IPS-15b (cell line): ENCODE data around the gene LGALS8.

Source experiments
- H3K27me3 ChIP-seq: one replicate; pipeline ENCODE4 v1.6.1; 2013; ENCODE audit warnings: low read length; ENCODE audit not compliant: control insufficient read depth, insufficient read depth
- H3K36me3 ChIP-seq: one replicate; pipeline ENCODE4 v1.6.1; 2013; ENCODE audit warnings: low read length; ENCODE audit not compliant: control insufficient read depth, insufficient read depth
- H3K4me1 ChIP-seq: one replicate; pipeline ENCODE4 v1.6.1; 2013; ENCODE audit warnings: mild to moderate bottlenecking, low read length; ENCODE audit not compliant: control insufficient read depth, insufficient read depth
- H3K4me3 ChIP-seq: one replicate; pipeline ENCODE4 v1.5.1; 2013; ENCODE audit warnings: low read depth, low read length
- H3K9ac ChIP-seq: one replicate; pipeline ENCODE4 v1.6.1; 2013; ENCODE audit warnings: low read depth, mild to moderate bottlenecking, low read length
- H3K9me3 ChIP-seq: one replicate; pipeline ENCODE4 v1.6.1; 2013; ENCODE audit warnings: mild to moderate bottlenecking, low read length; ENCODE audit not compliant: control insufficient read depth, insufficient read depth

Gene LGALS8

DNA sequence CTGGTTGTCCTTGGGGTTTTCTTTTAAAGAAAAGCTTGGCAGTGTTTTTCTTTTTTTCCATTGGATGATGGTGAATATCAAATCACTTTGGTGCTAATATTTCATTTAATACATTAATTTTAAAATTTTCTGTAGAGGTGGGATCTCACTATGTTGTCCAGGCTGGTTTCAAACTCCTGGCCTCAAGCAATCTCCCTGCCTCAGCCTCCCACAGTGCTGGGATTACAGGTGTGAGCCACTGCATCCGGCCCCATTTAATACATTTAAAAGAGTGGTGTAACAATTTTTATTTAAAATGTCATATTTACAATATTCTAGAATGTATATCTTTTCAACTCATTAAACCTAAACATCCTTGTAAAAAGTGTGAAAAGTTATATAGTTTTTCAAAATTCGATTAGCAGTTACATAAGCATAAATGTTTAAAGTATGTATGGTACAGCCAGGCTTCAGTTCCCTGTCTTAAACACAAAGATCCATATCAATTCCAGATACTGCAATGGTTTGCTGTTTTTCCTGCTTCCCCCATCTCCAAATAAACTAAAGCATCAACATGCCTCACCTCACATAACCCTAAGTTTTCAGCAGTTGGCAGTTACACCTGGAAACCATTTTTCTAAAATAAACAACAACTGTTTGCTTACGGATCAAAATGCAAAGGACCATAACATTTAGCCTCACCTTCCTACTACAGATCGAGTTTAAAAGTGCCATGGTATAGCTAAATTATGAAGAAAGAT lies 8.9 kb upstream of the LGALS8 start:
- Histone ChIP-seq H3K9ac (no peak overlapping the region), H3K9me3 (no peaks in the 10 kb centered on the region), H3K4me1 (no peaks in the 10 kb centered on the region), H3K4me3 (no peak overlapping the region), H3K27me3 (no peaks in the 10 kb centered on the region), H3K36me3 (no peaks in the 10 kb centered on the region)

DNA sequence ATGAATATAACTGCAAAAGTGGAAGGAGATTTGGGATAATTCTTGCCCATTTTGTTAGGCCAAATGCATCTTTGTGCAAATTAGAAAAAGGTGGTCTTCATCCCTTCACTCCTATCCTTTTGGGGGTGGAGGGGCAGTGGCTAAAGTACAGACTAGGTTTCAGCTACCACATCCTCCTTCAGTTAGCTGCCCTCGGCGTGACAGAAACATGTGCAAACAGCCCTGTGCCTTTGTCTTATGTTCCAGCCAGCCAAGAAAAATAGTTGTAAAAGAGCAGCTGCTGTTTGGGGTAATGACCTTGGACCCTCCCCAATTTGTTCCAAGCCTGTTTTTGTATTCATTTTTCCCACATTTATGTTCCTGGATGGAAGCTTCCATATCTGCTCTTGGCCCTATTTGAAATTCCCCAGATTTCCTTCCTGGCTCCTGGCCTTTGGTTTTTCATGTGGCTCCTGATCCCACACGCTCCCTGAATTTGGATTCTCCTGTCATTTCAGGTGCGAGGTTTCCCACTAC lies 8.3 kb upstream of the LGALS8 start:
- no peaks in the 10 kb centered on the region for H3K4me1 ChIP-seq
- H3K9ac ChIP-seq, result no peak overlapping the region
- H3K9me3 ChIP-seq, result no peaks in the 10 kb centered on the region
- no peak overlapping the region for H3K4me3 ChIP-seq
- no peaks in the 10 kb centered on the region for H3K36me3 ChIP-seq
- H3K27me3 ChIP-seq, result no peaks in the 10 kb centered on the region

DNA sequence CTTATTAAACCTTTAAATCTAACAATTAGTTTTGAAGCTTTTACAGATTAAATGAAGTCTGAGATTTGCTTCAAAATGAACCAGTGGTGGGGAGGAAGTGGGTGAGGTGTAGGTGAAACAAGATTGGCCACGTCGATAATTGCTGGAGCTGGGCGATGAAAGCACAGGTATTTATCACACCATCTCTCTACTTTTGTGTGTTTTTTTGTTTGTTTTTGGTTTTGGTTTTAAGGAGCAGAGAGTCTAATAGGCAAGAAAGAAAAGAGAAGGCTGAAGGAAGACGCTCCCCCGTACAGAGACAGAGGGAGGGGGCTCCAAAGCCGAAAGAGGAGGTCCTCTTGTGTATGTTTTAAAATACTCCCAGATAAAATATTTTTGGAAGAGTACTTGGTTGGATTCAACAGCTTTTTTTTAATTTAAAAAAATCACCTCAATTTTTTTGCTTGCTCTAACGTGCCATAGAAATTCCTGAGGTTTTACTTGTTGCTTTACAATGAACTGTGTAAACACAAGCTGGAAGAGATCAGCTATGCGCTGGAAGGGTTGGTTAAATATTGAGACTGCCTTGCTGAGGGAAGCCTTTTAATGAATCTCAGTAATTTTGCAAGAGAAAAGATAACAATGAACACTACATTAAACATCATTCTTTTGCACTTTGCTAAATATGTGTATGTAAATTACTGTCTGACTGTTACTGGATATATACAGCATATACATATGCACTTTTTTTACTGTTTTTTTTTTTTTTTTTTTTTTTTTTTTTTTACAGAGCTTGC lies 6.7 kb upstream of the LGALS8 start:
- Histone ChIP-seq H3K36me3 (no peaks in the 10 kb centered on the region), H3K9me3 (no peaks in the 10 kb centered on the region), H3K4me1 (no peaks in the 10 kb centered on the region), H3K9ac (no peak overlapping the region), H3K27me3 (no peaks in the 10 kb centered on the region), H3K4me3 (no peak overlapping the region)

DNA sequence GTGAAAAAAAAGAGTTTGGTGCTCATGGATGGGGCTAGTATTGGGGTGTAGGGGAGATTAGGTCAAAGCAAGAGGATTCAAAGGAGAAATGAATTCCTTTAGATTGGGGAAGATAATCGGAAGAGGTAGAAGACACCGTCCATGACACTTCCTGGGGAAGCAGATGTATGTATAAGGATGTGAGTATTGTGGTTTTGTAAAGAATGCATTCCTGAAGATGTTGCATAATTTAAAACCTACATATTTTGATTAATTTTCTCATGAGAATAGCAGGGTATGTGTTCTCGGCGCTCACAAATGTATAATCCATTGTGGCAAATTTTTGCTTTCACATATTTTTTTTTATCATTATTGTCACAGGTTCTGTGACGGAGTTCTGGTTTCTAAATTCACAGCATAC lies 5.5 kb upstream of the LGALS8 start:
- Histone ChIP-seq H3K27me3 (peaks cover 5% of the 10 kb centered on the region), H3K9me3 (no peaks in the 10 kb centered on the region), H3K9ac (no peak overlapping the region), H3K36me3 (no peaks in the 10 kb centered on the region), H3K4me3 (no peak overlapping the region), H3K4me1 (no peaks in the 10 kb centered on the region)

DNA sequence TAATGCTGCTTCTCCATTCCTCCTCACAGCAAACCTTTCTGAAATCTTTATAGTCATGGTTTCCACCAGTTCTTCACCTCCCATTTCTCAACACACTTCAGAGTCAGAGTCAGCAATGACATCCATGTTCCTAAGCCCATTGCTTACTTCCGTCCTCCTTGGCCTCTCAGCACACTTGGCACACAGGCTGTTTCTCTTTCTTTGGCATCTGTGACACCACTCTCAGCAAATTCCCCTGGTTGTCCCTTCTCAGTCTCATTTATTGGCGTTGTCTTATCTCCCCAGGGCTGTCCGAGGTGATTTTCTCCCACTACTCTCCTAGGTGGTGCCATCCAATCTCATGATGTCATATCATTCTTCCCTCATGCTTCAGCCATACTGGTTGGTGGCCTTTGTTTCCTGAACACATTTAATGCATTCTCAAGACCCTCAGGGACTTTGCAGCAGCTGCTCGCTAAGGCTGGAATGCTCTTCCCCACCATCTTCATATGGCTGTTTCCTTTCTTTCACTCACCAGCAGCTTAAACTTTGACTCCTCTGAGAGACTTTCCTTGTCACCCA lies 3.3 kb upstream of the LGALS8 start:
- H3K27me3 ChIP-seq, result peaks cover 5% of the 10 kb centered on the region
- no peaks in the 10 kb centered on the region for H3K4me1 ChIP-seq
- no peaks in the 10 kb centered on the region for H3K9me3 ChIP-seq
- no peak overlapping the region for H3K9ac ChIP-seq
- H3K4me3 ChIP-seq, result no peak overlapping the region
- H3K36me3 ChIP-seq, result no peaks in the 10 kb centered on the region

DNA sequence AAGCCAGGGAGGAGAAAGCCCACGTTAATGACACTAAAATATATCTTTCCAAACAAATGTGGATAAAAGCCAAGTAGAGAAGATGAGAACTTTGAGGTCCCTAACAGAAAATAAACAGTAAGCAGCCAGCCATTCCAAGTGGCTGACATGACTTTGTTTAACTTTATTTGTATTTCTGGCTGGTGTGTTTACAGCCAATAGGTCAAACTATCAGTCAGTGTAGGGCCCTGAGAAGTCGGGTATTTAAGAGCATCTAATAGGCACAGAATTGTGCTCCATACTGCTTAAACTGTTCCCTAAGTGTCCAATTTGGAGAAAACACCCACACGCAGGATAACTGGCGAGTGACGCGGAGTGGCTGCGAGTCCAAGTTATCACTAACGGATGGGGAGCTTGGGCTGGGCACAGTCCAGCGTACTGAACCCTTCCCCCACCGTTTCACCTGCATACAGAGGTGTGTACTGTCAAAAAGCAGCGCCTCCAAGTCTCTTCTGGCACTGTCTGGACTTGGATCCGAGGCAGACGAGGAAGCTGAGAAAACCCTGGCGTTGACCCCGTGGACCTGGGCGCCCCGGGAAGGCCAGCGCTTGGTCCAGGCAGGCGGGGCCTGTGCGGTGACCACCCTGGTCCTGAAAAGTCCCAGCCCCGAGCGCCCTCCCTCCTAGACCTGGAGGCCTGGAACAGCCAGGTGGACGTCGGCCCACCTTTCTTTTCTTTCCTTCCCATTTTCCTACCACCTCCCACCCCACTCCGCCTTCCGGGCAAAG lies 662 bp upstream of the LGALS8 start:
- peaks cover 5% of the 10 kb centered on the region for H3K27me3 ChIP-seq
- H3K9ac ChIP-seq, result no peak overlapping the region
- H3K4me3 ChIP-seq, result peak overlapping the region; percentile 46
- H3K36me3 ChIP-seq, result no peaks in the 10 kb centered on the region
- H3K4me1 ChIP-seq, result no peaks in the 10 kb centered on the region
- H3K9me3 ChIP-seq, result no peaks in the 10 kb centered on the region

DNA sequence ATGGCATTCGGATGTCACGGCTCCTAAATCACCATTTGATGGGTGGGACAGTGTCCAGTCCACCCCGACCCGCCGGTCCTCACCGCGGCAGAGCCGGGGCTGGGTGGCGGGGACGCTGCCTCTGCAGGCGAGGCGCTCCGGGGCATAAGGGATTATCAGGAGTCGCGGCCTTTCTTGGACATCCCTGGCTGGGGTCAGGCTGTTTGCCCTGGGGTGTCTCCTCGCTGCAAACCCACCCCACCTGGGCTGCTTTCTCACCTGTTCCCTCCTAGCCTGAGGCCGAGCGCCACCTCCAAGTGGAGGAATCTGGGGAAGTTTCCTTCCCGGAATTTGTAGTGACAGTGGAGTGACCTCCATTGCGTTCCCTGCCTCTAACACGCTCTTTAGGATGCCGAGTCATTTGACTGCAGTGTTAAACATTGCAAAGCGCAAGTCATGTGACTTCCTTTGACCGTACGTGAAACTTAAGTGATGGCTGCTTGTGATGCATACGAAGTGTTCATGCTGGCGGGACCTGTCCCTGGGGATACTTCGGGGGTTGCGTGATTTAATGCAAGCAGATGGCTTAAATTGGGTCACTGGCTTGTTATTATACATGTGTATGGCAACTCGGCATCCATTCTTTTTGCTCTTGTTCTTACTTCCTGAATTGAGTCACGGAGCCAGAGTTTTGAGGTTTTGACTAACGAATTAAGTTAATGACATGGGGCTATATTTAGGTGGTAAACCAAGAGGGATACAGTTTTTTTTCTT lies 536 bp downstream of the LGALS8 start:
- Histone ChIP-seq H3K27me3 (peaks cover 5% of the 10 kb centered on the region), H3K9ac (peak overlapping the region; percentile 54), H3K4me3 (peak overlapping the region; percentile 46), H3K9me3 (no peaks in the 10 kb centered on the region), H3K4me1 (no peaks in the 10 kb centered on the region), H3K36me3 (no peaks in the 10 kb centered on the region)

DNA sequence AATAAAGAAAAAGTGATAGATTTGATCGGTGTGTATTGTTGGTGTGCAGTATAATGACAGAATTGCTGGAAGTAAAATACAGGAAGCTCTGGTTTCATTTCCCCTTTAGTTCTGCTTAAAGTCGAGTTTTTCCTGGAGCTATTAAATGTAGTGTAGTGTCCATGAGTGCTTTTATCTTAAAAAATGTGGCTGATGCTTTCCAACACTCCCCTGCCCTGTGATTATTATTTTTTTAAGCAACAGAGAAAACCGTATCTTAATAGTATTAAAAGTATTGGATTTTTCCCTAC lies 1.1 kb downstream of the LGALS8 start:
- Histone ChIP-seq H3K9me3 (no peaks in the 10 kb centered on the region), H3K27me3 (peaks cover 5% of the 10 kb centered on the region), H3K36me3 (no peaks in the 10 kb centered on the region), H3K9ac (no peak overlapping the region), H3K4me3 (peak overlapping the region; percentile 46), H3K4me1 (no peaks in the 10 kb centered on the region)

DNA sequence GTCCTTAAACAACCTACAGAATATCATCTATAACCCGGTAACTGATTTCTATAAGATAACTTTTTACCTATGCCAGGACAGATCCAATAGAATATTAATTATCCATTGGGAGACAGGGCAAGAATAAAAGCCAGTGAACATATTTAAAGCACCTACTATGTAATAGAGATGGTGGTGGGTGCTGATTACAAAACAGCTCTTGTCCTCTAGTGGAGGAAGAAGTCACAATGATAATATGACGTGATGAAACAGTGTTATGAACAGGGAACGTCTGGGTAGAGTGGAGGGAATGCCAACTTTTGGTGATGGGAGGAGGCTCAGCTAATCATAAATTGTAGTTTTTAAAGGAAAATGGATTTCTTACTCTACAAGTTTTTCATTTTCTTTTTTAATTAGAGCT lies 2.3 kb downstream of the LGALS8 start:
- peaks cover 5% of the 10 kb centered on the region for H3K27me3 ChIP-seq
- H3K9ac ChIP-seq, result no peak overlapping the region

DNA sequence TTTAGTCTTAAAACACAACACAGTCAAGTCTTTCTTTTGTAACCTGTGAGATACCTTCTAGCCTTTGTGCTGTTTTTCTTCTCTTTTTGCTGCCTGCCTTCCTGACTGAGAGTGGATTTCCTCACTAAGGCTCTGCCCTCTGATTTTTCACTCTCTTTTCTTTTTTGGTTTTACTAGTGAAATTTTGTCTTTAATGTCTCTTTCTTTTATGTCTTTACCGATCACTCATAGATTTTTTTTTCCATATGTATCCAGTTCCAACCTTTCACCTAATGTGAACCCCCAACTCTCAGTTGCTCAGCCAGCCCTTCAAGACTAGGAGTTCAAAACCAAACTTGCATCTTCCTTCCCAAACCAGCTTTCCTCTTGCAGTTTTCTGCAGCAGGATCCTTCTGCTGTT lies 6.5 kb downstream of the LGALS8 start:
- Histone ChIP-seq H3K4me3 (no peak overlapping the region), H3K9ac (no peak overlapping the region), H3K4me1 (no peaks in the 10 kb centered on the region), H3K9me3 (no peaks in the 10 kb centered on the region), H3K27me3 (no peaks in the 10 kb centered on the region), H3K36me3 (no peaks in the 10 kb centered on the region)

More for the DNA sequence above, 2.3 kb downstream of the LGALS8 start:
- Histone ChIP-seq H3K4me1 (no peaks in the 10 kb centered on the region), H3K36me3 (no peaks in the 10 kb centered on the region), H3K9me3 (no peaks in the 10 kb centered on the region), H3K4me3 (no peak overlapping the region)

DNA sequence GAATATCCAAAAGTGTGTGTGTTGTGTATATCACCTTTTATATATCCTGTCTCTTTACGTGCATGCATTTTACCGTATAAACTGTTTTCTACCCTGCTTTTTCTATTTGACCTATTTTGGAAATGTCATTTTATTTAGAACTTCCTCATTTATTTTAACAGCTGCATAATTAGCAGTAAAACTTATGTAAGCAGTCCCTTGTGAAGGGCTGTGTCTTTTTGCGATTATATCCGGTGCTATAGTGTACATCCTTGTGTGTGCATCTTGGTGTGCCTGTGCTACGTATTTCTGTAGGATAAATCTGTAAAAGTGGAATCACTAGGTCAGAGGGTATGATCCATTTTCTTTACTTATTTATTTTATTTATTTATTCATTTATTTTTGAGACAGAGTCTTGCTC lies 7.2 kb downstream of the LGALS8 start:
- H3K27me3 ChIP-seq, result no peaks in the 10 kb centered on the region
- H3K9me3 ChIP-seq, result no peaks in the 10 kb centered on the region
- H3K4me1 ChIP-seq, result no peaks in the 10 kb centered on the region
- no peaks in the 10 kb centered on the region for H3K36me3 ChIP-seq
- no peak overlapping the region for H3K4me3 ChIP-seq
- no peak overlapping the region for H3K9ac ChIP-seq
